SK-N-SH (cell line): ENCODE data around the gene ASMTL.

Experiments
- CHD2 ChIP-seq: fragments of 150-350 bp; IDR thresholded peaks from 2 replicates; pipeline ENCODE4 v1.6.1; 2018; ENCODE audit warnings: low read length; ENCODE audit not compliant: partially characterized antibody
- GABPA ChIP-seq: IDR thresholded peaks from 2 replicates; pipeline ENCODE4 v1.4.0; 2012; ENCODE audit warnings: low read depth, mild to moderate bottlenecking
- POLR2AphosphoS5 ChIP-seq: IDR thresholded peaks from 2 replicates; pipeline ENCODE4 v1.6.1; 2012; ENCODE audit warnings: low read depth, low read length
- RCOR1 ChIP-seq: fragments of 150-350 bp; IDR thresholded peaks from 2 replicates; pipeline ENCODE4 v1.6.1; 2017; ENCODE audit warnings: antibody characterized with exemption, low read length
- RFX5 ChIP-seq: IDR thresholded peaks from 2 replicates; pipeline ENCODE4 v1.6.1; 2012; ENCODE audit warnings: mild to moderate bottlenecking, improper control_type of control experiment, low read length
- TCF12 ChIP-seq: IDR thresholded peaks from 2 replicates; pipeline ENCODE4 v1.4.0; 2012
- YY1 ChIP-seq: IDR thresholded peaks from 2 replicates; pipeline ENCODE4 v1.4.0; 2012; ENCODE audit warnings: low read depth, mild to moderate bottlenecking
- TF ChIP-seq, protein P1 (sequence below): fragments of 200-600 bp; sonication (generic); IDR thresholded peaks from 2 replicates; pipeline ENCODE4 v1.6.1; 2017; ENCODE audit warnings: antibody characterized with exemption, mild to moderate bottlenecking, moderate library complexity
- TF ChIP-seq, protein P2 (sequence below): IDR thresholded peaks from 2 replicates; pipeline ENCODE4 v1.4.0; 2012; ENCODE audit warnings: low read depth, borderline replicate concordance
- TF ChIP-seq, protein P3 (sequence below): IDR thresholded peaks from 2 replicates; pipeline ENCODE4 v1.6.1; 2012; ENCODE audit warnings: mild to moderate bottlenecking, low read depth, low read length, moderate library complexity
- TF ChIP-seq, protein P4 (sequence below): fragments of 150-350 bp; IDR thresholded peaks from 2 replicates; pipeline ENCODE4 v1.6.1; 2017; ENCODE audit warnings: antibody characterized with exemption, low read length, low read depth, borderline replicate concordance
- TF ChIP-seq, protein P5 (sequence below): IDR thresholded peaks from 2 replicates; pipeline ENCODE4 v1.4.0; 2012; ENCODE audit warnings: low read depth, borderline replicate concordance

DNA sequence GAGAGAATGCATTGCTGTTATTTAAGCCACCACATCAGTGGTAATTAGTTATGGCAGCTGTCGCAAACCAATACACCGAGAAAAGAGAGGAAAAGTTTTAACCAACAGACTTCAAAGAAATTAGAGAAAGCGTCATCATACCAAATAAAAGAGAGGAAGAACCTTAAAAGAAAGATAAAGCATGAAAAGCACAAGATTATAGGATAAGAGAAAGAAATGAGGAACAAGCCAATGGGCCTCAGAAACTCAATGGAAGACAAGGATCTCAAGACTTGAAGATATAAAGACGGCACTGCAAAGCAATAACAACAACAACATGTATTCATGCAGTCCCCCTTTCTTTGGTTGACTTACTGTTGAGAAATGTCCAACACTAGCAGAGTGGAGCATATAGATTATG is 22.8 kb upstream of the ASMTL start:
- TF ChIP-seq RCOR1, result no peak
- no peak for TF ChIP-seq GABPA
- TF ChIP-seq CHD2, result no peak
- no peak for TF ChIP-seq TCF12
- TF ChIP-seq, protein P1, sequence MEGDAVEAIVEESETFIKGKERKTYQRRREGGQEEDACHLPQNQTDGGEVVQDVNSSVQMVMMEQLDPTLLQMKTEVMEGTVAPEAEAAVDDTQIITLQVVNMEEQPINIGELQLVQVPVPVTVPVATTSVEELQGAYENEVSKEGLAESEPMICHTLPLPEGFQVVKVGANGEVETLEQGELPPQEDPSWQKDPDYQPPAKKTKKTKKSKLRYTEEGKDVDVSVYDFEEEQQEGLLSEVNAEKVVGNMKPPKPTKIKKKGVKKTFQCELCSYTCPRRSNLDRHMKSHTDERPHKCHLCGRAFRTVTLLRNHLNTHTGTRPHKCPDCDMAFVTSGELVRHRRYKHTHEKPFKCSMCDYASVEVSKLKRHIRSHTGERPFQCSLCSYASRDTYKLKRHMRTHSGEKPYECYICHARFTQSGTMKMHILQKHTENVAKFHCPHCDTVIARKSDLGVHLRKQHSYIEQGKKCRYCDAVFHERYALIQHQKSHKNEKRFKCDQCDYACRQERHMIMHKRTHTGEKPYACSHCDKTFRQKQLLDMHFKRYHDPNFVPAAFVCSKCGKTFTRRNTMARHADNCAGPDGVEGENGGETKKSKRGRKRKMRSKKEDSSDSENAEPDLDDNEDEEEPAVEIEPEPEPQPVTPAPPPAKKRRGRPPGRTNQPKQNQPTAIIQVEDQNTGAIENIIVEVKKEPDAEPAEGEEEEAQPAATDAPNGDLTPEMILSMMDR, result no peak
- TF ChIP-seq RFX5, result no peak
- TF ChIP-seq YY1, result no peak
- TF ChIP-seq, protein P2, sequence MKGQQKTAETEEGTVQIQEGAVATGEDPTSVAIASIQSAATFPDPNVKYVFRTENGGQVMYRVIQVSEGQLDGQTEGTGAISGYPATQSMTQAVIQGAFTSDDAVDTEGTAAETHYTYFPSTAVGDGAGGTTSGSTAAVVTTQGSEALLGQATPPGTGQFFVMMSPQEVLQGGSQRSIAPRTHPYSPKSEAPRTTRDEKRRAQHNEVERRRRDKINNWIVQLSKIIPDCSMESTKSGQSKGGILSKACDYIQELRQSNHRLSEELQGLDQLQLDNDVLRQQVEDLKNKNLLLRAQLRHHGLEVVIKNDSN, result no peak
- TF ChIP-seq, protein P3, sequence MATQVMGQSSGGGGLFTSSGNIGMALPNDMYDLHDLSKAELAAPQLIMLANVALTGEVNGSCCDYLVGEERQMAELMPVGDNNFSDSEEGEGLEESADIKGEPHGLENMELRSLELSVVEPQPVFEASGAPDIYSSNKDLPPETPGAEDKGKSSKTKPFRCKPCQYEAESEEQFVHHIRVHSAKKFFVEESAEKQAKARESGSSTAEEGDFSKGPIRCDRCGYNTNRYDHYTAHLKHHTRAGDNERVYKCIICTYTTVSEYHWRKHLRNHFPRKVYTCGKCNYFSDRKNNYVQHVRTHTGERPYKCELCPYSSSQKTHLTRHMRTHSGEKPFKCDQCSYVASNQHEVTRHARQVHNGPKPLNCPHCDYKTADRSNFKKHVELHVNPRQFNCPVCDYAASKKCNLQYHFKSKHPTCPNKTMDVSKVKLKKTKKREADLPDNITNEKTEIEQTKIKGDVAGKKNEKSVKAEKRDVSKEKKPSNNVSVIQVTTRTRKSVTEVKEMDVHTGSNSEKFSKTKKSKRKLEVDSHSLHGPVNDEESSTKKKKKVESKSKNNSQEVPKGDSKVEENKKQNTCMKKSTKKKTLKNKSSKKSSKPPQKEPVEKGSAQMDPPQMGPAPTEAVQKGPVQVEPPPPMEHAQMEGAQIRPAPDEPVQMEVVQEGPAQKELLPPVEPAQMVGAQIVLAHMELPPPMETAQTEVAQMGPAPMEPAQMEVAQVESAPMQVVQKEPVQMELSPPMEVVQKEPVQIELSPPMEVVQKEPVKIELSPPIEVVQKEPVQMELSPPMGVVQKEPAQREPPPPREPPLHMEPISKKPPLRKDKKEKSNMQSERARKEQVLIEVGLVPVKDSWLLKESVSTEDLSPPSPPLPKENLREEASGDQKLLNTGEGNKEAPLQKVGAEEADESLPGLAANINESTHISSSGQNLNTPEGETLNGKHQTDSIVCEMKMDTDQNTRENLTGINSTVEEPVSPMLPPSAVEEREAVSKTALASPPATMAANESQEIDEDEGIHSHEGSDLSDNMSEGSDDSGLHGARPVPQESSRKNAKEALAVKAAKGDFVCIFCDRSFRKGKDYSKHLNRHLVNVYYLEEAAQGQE, result no peak
- TF ChIP-seq, protein P4, sequence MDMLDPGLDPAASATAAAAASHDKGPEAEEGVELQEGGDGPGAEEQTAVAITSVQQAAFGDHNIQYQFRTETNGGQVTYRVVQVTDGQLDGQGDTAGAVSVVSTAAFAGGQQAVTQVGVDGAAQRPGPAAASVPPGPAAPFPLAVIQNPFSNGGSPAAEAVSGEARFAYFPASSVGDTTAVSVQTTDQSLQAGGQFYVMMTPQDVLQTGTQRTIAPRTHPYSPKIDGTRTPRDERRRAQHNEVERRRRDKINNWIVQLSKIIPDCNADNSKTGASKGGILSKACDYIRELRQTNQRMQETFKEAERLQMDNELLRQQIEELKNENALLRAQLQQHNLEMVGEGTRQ, result no peak
- no peak for TF ChIP-seq POLR2AphosphoS5
- TF ChIP-seq, protein P5, sequence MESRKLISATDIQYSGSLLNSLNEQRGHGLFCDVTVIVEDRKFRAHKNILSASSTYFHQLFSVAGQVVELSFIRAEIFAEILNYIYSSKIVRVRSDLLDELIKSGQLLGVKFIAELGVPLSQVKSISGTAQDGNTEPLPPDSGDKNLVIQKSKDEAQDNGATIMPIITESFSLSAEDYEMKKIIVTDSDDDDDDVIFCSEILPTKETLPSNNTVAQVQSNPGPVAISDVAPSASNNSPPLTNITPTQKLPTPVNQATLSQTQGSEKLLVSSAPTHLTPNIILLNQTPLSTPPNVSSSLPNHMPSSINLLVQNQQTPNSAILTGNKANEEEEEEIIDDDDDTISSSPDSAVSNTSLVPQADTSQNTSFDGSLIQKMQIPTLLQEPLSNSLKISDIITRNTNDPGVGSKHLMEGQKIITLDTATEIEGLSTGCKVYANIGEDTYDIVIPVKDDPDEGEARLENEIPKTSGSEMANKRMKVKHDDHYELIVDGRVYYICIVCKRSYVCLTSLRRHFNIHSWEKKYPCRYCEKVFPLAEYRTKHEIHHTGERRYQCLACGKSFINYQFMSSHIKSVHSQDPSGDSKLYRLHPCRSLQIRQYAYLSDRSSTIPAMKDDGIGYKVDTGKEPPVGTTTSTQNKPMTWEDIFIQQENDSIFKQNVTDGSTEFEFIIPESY, result no peak
